Measurements from ENCODE around the gene SLC51B. TPM values are rescaled to one million over a fixed set of nuclear protein-coding genes. Genes with fewer than 3 reads are reported as not detected.
A peak's percentile ranks its signal among the peaks of the same experiment; 100 is the strongest.

Gene SLC51B
- total and polyA plus RNA-seq, 5 donors from 2014 or later: not detected

- H3K36me3 ChIP-seq (ENCODE audit: control insufficient read depth, insufficient read depth, low read length): no peaks in the 10 kb centered on the region
These were observed 36.6 kb downstream of the SLC51B start for GRCh38 chr15:65081758-65082157.

GRCh38 chr15:65082303-65082953 is 37.2 kb downstream of the SLC51B start:
- Histone ChIP-seq H3K9me3 (ENCODE audit: control insufficient read depth in 2 of 2, low read length in 2 of 2) (no peaks in the 10 kb centered on the region), H3K27me3 (ENCODE audit: control insufficient read depth, insufficient read depth, low read length) (peaks cover 8% of the 10 kb centered on the region), H3K36me3 (ENCODE audit: control insufficient read depth, insufficient read depth, low read length) (no peaks in the 10 kb centered on the region), H3K4me3 (ENCODE audit: low read depth, low read length) (no peak overlapping the region), H3K27ac (ENCODE audit: insufficient read depth, low read length, poor library complexity, severe bottlenecking) (no peak overlapping the region), H3K4me1 (ENCODE audit: control insufficient read depth, insufficient read depth, low read length, poor library complexity, severe bottlenecking) (peaks cover 9% of the 10 kb centered on the region)
- peaks cover 0 to 3% (median 0%) of the 10 kb centered on the region in 7 donors for H3K9me3 Mint-ChIP-seq
- peak overlapping the region in 2 of 4 donors; percentile 55 to 79 for H3K4me3 Mint-ChIP-seq
- peak overlapping the region; percentile 29 to 83 (median 33) for H3K27ac Mint-ChIP-seq
- H3K36me3 Mint-ChIP-seq: no peaks in the 10 kb centered on the region
- DNase-seq: peak in 1 of 3 donors; percentile 28
- H3K4me1 Mint-ChIP-seq: peaks cover 0 to 17% (median 5%) of the 10 kb centered on the region in 4 donors
- peak; percentile 53 to 73 for ATAC-seq (ENCODE audit: low read depth in 2 of 2)
- H3K27me3 Mint-ChIP-seq: peaks cover 37% of the 10 kb centered on the region

More at GRCh38 chr15:65081758-65082157, 36.6 kb downstream of the SLC51B start:
- Mint-ChIP-seq H3K4me3 (no peak overlapping the region), H3K9me3 (peaks cover 0 to 3% (median 0%) of the 10 kb centered on the region in 7 donors), H3K27me3 (peaks cover 37% of the 10 kb centered on the region), H3K27ac (no peak overlapping the region), H3K36me3 (no peaks in the 10 kb centered on the region), H3K4me1 (peaks cover 0 to 17% (median 4%) of the 10 kb centered on the region in 4 donors)
- no peak overlapping the region for H3K4me3 ChIP-seq (ENCODE audit: low read depth, low read length)
- H3K9me3 ChIP-seq (ENCODE audit: control insufficient read depth in 2 of 2, low read length in 2 of 2): no peaks in the 10 kb centered on the region
- H3K27ac ChIP-seq (ENCODE audit: insufficient read depth, low read length, poor library complexity, severe bottlenecking): no peak overlapping the region
- peaks cover 9% of the 10 kb centered on the region for H3K4me1 ChIP-seq (ENCODE audit: control insufficient read depth, insufficient read depth, low read length, poor library complexity, severe bottlenecking)
- DNase-seq (no peak), ATAC-seq (ENCODE audit: low read depth in 2 of 2) (no peak)
- peaks cover 8% of the 10 kb centered on the region for H3K27me3 ChIP-seq (ENCODE audit: control insufficient read depth, insufficient read depth, low read length)

GRCh38 chr15:65083262-65083701 is 38.1 kb downstream of the SLC51B start:
- Mint-ChIP-seq H3K4me3 (peak overlapping the region in 1 of 4 donors; percentile 0), H3K36me3 (no peaks in the 10 kb centered on the region), H3K4me1 (peaks cover 0 to 10% (median 6%) of the 10 kb centered on the region in 4 donors), H3K27me3 (peaks cover 33% of the 10 kb centered on the region), H3K27ac (peak overlapping the region in 1 of 3 donors; percentile 7), H3K9me3 (peaks cover 0 to 3% (median 0%) of the 10 kb centered on the region in 7 donors)
- no peak overlapping the region for H3K27ac ChIP-seq (ENCODE audit: insufficient read depth, low read length, poor library complexity, severe bottlenecking)
- H3K27me3 ChIP-seq (ENCODE audit: control insufficient read depth, insufficient read depth, low read length): peaks cover 8% of the 10 kb centered on the region
- H3K36me3 ChIP-seq (ENCODE audit: control insufficient read depth, insufficient read depth, low read length): no peaks in the 10 kb centered on the region
- no peak overlapping the region for H3K4me3 ChIP-seq (ENCODE audit: low read depth, low read length)
- ATAC-seq (ENCODE audit: low read depth in 2 of 2) (no peak), DNase-seq (no peak)
- no peaks in the 10 kb centered on the region for H3K9me3 ChIP-seq (ENCODE audit: control insufficient read depth in 2 of 2, low read length in 2 of 2)
- peaks cover 9% of the 10 kb centered on the region for H3K4me1 ChIP-seq (ENCODE audit: control insufficient read depth, insufficient read depth, low read length, poor library complexity, severe bottlenecking)

GRCh38 chr15:65084500-65085206 is 39.5 kb downstream of the SLC51B start:
- no peaks in the 10 kb centered on the region for H3K9me3 ChIP-seq (ENCODE audit: control insufficient read depth in 2 of 2, low read length in 2 of 2)
- H3K4me3 ChIP-seq (ENCODE audit: low read depth, low read length): no peak overlapping the region
- ATAC-seq (ENCODE audit: low read depth in 2 of 2): no peak
- Mint-ChIP-seq H3K9me3 (no peaks in the 10 kb centered on the region), H3K36me3 (no peaks in the 10 kb centered on the region), H3K4me1 (peaks cover 0 to 10% (median 6%) of the 10 kb centered on the region in 4 donors), H3K27me3 (peaks cover 29% of the 10 kb centered on the region), H3K4me3 (no peak overlapping the region), H3K27ac (no peak overlapping the region)
- no peaks in the 10 kb centered on the region for H3K36me3 ChIP-seq (ENCODE audit: control insufficient read depth, insufficient read depth, low read length)
- H3K4me1 ChIP-seq (ENCODE audit: control insufficient read depth, insufficient read depth, low read length, poor library complexity, severe bottlenecking): peaks cover 9% of the 10 kb centered on the region
- no peak for DNase-seq
- H3K27me3 ChIP-seq (ENCODE audit: control insufficient read depth, insufficient read depth, low read length): peaks cover 6% of the 10 kb centered on the region
- no peak overlapping the region for H3K27ac ChIP-seq (ENCODE audit: insufficient read depth, low read length, poor library complexity, severe bottlenecking)

- Mint-ChIP-seq H3K27me3 (peaks cover 29% of the 10 kb centered on the region), H3K9me3 (no peaks in the 10 kb centered on the region), H3K36me3 (no peaks in the 10 kb centered on the region), H3K27ac (peak overlapping the region in 1 of 3 donors; percentile 26), H3K4me3 (no peak overlapping the region), H3K4me1 (peaks cover 0 to 10% (median 6%) of the 10 kb centered on the region in 4 donors)
- ATAC-seq (ENCODE audit: low read depth in 2 of 2) (no peak), DNase-seq (no peak)
- peaks cover 9% of the 10 kb centered on the region for H3K4me1 ChIP-seq (ENCODE audit: control insufficient read depth, insufficient read depth, low read length, poor library complexity, severe bottlenecking)
- H3K36me3 ChIP-seq (ENCODE audit: control insufficient read depth, insufficient read depth, low read length): no peaks in the 10 kb centered on the region
- peaks cover 6% of the 10 kb centered on the region for H3K27me3 ChIP-seq (ENCODE audit: control insufficient read depth, insufficient read depth, low read length)
- no peak overlapping the region for H3K27ac ChIP-seq (ENCODE audit: insufficient read depth, low read length, poor library complexity, severe bottlenecking)
- H3K4me3 ChIP-seq (ENCODE audit: low read depth, low read length): no peak overlapping the region
- H3K9me3 ChIP-seq (ENCODE audit: control insufficient read depth in 2 of 2, low read length in 2 of 2): no peaks in the 10 kb centered on the region
These were observed 40.1 kb downstream of the SLC51B start for GRCh38 chr15:65085207-65085753.

GRCh38 chr15:65085990-65086679 is 40.9 kb downstream of the SLC51B start:
- H3K9me3 Mint-ChIP-seq: no peaks in the 10 kb centered on the region
- Histone ChIP-seq H3K36me3 (ENCODE audit: control insufficient read depth, insufficient read depth, low read length) (no peaks in the 10 kb centered on the region), H3K27me3 (ENCODE audit: control insufficient read depth, insufficient read depth, low read length) (peaks cover 6% of the 10 kb centered on the region), H3K9me3 (ENCODE audit: control insufficient read depth in 2 of 2, low read length in 2 of 2) (no peaks in the 10 kb centered on the region), H3K4me1 (ENCODE audit: control insufficient read depth, insufficient read depth, low read length, poor library complexity, severe bottlenecking) (peaks cover 9% of the 10 kb centered on the region), H3K27ac (ENCODE audit: insufficient read depth, low read length, poor library complexity, severe bottlenecking) (no peak overlapping the region), H3K4me3 (ENCODE audit: low read depth, low read length) (no peak overlapping the region)
- H3K36me3 Mint-ChIP-seq: no peaks in the 10 kb centered on the region
- DNase-seq (peak in 1 of 3 donors; percentile 30), ATAC-seq (ENCODE audit: low read depth in 2 of 2) (no peak)
- H3K4me3 Mint-ChIP-seq: no peak overlapping the region
- H3K4me1 Mint-ChIP-seq: peaks cover 0 to 10% (median 6%) of the 10 kb centered on the region in 4 donors
- peaks cover 21% of the 10 kb centered on the region for H3K27me3 Mint-ChIP-seq
- peak overlapping the region in 1 of 3 donors; percentile 56 for H3K27ac Mint-ChIP-seq

GRCh38 chr15:65086680-65087111 is 41.5 kb downstream of the SLC51B start:
- Histone ChIP-seq H3K36me3 (ENCODE audit: control insufficient read depth, insufficient read depth, low read length) (no peaks in the 10 kb centered on the region), H3K27me3 (ENCODE audit: control insufficient read depth, insufficient read depth, low read length) (peaks cover 6% of the 10 kb centered on the region), H3K27ac (ENCODE audit: insufficient read depth, low read length, poor library complexity, severe bottlenecking) (no peak overlapping the region), H3K4me1 (ENCODE audit: control insufficient read depth, insufficient read depth, low read length, poor library complexity, severe bottlenecking) (peaks cover 9% of the 10 kb centered on the region), H3K4me3 (ENCODE audit: low read depth, low read length) (no peak overlapping the region), H3K9me3 (ENCODE audit: control insufficient read depth in 2 of 2, low read length in 2 of 2) (no peaks in the 10 kb centered on the region)
- ATAC-seq (ENCODE audit: low read depth in 2 of 2) (no peak), DNase-seq (no peak)
- H3K27ac Mint-ChIP-seq: no peak overlapping the region
- H3K27me3 Mint-ChIP-seq: peaks cover 15% of the 10 kb centered on the region
- H3K4me1 Mint-ChIP-seq: peaks cover 0 to 10% (median 6%) of the 10 kb centered on the region in 4 donors
- H3K9me3 Mint-ChIP-seq: no peaks in the 10 kb centered on the region
- H3K4me3 Mint-ChIP-seq: no peak overlapping the region
- no peaks in the 10 kb centered on the region for H3K36me3 Mint-ChIP-seq
